Stimulated activated naive CD8-positive, alpha-beta T cell treated with anti-CD3 and anti-CD28 coated beads, Interleukin-15, amount 100 ng/mL, for 72 hours (primary cell): Measurements from ENCODE around the gene MTA1.

Experiments
- ATAC-seq: fragments of 150-1000 bp; cut with Tn5 transposase; 2 replicates; pipeline ENCODE4 v1.10.0; 2021; ENCODE audit warnings: mild to moderate bottlenecking, moderate library complexity
- DNase-seq, 2 donors: peaks; one replicate each; pipeline ENCODE4 v3.0.0; 2021 to 2022
- H3K27ac Mint-ChIP-seq, 2 donors: one replicate each; pipeline ENCODE4 v1.8.0; 2022; ENCODE audit warnings: mild to moderate bottlenecking in 2 of 2, mixed read lengths in 2 of 2, moderate library complexity in 2 of 2
- H3K27me3 Mint-ChIP-seq: one replicate; pipeline ENCODE4 v1.8.0; 2022; ENCODE audit warnings: mixed read lengths
- H3K4me1 Mint-ChIP-seq: one replicate; pipeline ENCODE4 v1.8.0; 2022; ENCODE audit warnings: mild to moderate bottlenecking, mixed read lengths
- H3K4me3 Mint-ChIP-seq, 2 donors: one replicate each; pipeline ENCODE4 v1.8.0; 2022; ENCODE audit warnings: mild to moderate bottlenecking in 2 of 2, mixed read lengths in 2 of 2, moderate library complexity in 1 of 2
- H3K9me3 Mint-ChIP-seq, 2 donors: one replicate each; pipeline ENCODE4 v1.8.0; 2022; ENCODE audit warnings: mixed read lengths in 2 of 2

Gene MTA1

GRCh38 chr14:105423488-105424195 lies 4.0 kb downstream of the MTA1 start:
- H3K27ac Mint-ChIP-seq: peak overlapping the region in 1 of 2 donors; percentile 52
- no peaks in the 10 kb centered on the region for H3K9me3 Mint-ChIP-seq
- H3K27me3 Mint-ChIP-seq: no peaks in the 10 kb centered on the region
- H3K4me3 Mint-ChIP-seq: no peak overlapping the region
- H3K4me1 Mint-ChIP-seq: peaks cover 51% of the 10 kb centered on the region
- no peak for DNase-seq
- no peak for ATAC-seq

GRCh38 chr14:105424861-105425260 lies 5.2 kb downstream of the MTA1 start:
- ATAC-seq (no peak), DNase-seq (no peak)
- Mint-ChIP-seq H3K4me1 (peaks cover 46% of the 10 kb centered on the region), H3K27me3 (no peaks in the 10 kb centered on the region), H3K27ac (no peak overlapping the region), H3K9me3 (no peaks in the 10 kb centered on the region), H3K4me3 (no peak overlapping the region)

GRCh38 chr14:105425823-105426247 lies 6.2 kb downstream of the MTA1 start:
- DNase-seq: no peak
- no peak overlapping the region for H3K4me3 Mint-ChIP-seq
- no peak for ATAC-seq
- no peak overlapping the region for H3K27ac Mint-ChIP-seq
- H3K9me3 Mint-ChIP-seq: no peaks in the 10 kb centered on the region
- H3K27me3 Mint-ChIP-seq: no peaks in the 10 kb centered on the region
- H3K4me1 Mint-ChIP-seq: peaks cover 42% of the 10 kb centered on the region

- Mint-ChIP-seq H3K9me3 (no peaks in the 10 kb centered on the region), H3K27ac (no peak overlapping the region)
These were observed 6.9 kb downstream of the MTA1 start for GRCh38 chr14:105426416-105427130.

GRCh38 chr14:105427412-105427811 lies 7.8 kb downstream of the MTA1 start:
- Mint-ChIP-seq H3K9me3 (no peaks in the 10 kb centered on the region), H3K4me3 (no peak overlapping the region), H3K27ac (no peak overlapping the region), H3K27me3 (no peaks in the 10 kb centered on the region), H3K4me1 (peaks cover 26% of the 10 kb centered on the region)
- DNase-seq (no peak), ATAC-seq (no peak)

More at GRCh38 chr14:105426416-105427130, 6.9 kb downstream of the MTA1 start:
- Mint-ChIP-seq H3K4me3 (peak overlapping the region in 1 of 2 donors; percentile 5), H3K27me3 (no peaks in the 10 kb centered on the region), H3K4me1 (peaks cover 35% of the 10 kb centered on the region)
- ATAC-seq (no peak), DNase-seq (no peak)

GRCh38 chr14:105427936-105428485 lies 8.4 kb downstream of the MTA1 start:
- Mint-ChIP-seq H3K9me3 (no peaks in the 10 kb centered on the region), H3K27me3 (no peaks in the 10 kb centered on the region), H3K27ac (peak overlapping the region in 1 of 2 donors; percentile 23), H3K4me1 (peaks cover 23% of the 10 kb centered on the region), H3K4me3 (no peak overlapping the region)
- DNase-seq (no peak), ATAC-seq (no peak)

GRCh38 chr14:105430042-105430441 lies 10.4 kb downstream of the MTA1 start:
- Mint-ChIP-seq H3K27ac (no peak overlapping the region), H3K4me1 (peaks cover 22% of the 10 kb centered on the region), H3K9me3 (no peaks in the 10 kb centered on the region), H3K4me3 (no peak overlapping the region), H3K27me3 (no peaks in the 10 kb centered on the region)
- DNase-seq (no peak), ATAC-seq (no peak)

GRCh38 chr14:105430565-105430964 lies 10.9 kb downstream of the MTA1 start:
- H3K27ac Mint-ChIP-seq: no peak overlapping the region
- DNase-seq: no peak
- no peaks in the 10 kb centered on the region for H3K27me3 Mint-ChIP-seq
- H3K4me3 Mint-ChIP-seq: no peak overlapping the region
- H3K4me1 Mint-ChIP-seq: peaks cover 25% of the 10 kb centered on the region
- H3K9me3 Mint-ChIP-seq: no peaks in the 10 kb centered on the region
- no peak for ATAC-seq

GRCh38 chr14:105431256-105431655 lies 11.6 kb downstream of the MTA1 start:
- Mint-ChIP-seq H3K4me3 (no peak overlapping the region), H3K9me3 (no peaks in the 10 kb centered on the region), H3K27ac (peak overlapping the region in 1 of 2 donors; percentile 71), H3K27me3 (no peaks in the 10 kb centered on the region), H3K4me1 (peaks cover 32% of the 10 kb centered on the region)
- ATAC-seq (no peak), DNase-seq (no peak)

GRCh38 chr14:105432657-105433056 lies 13.0 kb downstream of the MTA1 start:
- no peak overlapping the region for H3K4me3 Mint-ChIP-seq

GRCh38 chr14:105433161-105433605 lies 13.6 kb downstream of the MTA1 start:
- H3K4me3 Mint-ChIP-seq: no peak overlapping the region
- ATAC-seq (no peak), DNase-seq (no peak)
- peaks cover 22% of the 10 kb centered on the region for H3K4me1 Mint-ChIP-seq
- H3K27ac Mint-ChIP-seq: no peak overlapping the region
- H3K9me3 Mint-ChIP-seq: no peaks in the 10 kb centered on the region
- no peaks in the 10 kb centered on the region for H3K27me3 Mint-ChIP-seq

More at GRCh38 chr14:105432657-105433056, 13.0 kb downstream of the MTA1 start:
- Mint-ChIP-seq H3K4me1 (peaks cover 25% of the 10 kb centered on the region), H3K9me3 (no peaks in the 10 kb centered on the region), H3K27me3 (no peaks in the 10 kb centered on the region), H3K27ac (no peak overlapping the region)
- no peak for ATAC-seq
- no peak for DNase-seq

GRCh38 chr14:105436402-105436801 lies 16.8 kb downstream of the MTA1 start:
- Mint-ChIP-seq H3K9me3 (no peaks in the 10 kb centered on the region), H3K27me3 (no peaks in the 10 kb centered on the region), H3K4me1 (peaks cover 20% of the 10 kb centered on the region), H3K4me3 (no peak overlapping the region), H3K27ac (peak overlapping the region in 1 of 2 donors; percentile 4)
- ATAC-seq: no peak
- DNase-seq: no peak

- no peak for ATAC-seq
- H3K27ac Mint-ChIP-seq: no peak overlapping the region
These were observed 17.5 kb downstream of the MTA1 start for GRCh38 chr14:105436891-105437722.

GRCh38 chr14:105437723-105438500 lies 18.3 kb downstream of the MTA1 start:
- Mint-ChIP-seq H3K27ac (peak overlapping the region in 1 of 2 donors; percentile 80), H3K4me1 (peaks cover 18% of the 10 kb centered on the region), H3K27me3 (no peaks in the 10 kb centered on the region), H3K9me3 (no peaks in the 10 kb centered on the region), H3K4me3 (no peak overlapping the region)
- no peak for DNase-seq
- ATAC-seq: no peak

More at GRCh38 chr14:105436891-105437722, 17.5 kb downstream of the MTA1 start:
- no peak for DNase-seq
- no peaks in the 10 kb centered on the region for H3K9me3 Mint-ChIP-seq
- H3K4me1 Mint-ChIP-seq: peaks cover 20% of the 10 kb centered on the region
- H3K27me3 Mint-ChIP-seq: no peaks in the 10 kb centered on the region
- no peak overlapping the region for H3K4me3 Mint-ChIP-seq

- no peak overlapping the region for H3K4me3 Mint-ChIP-seq
- peaks cover 13% of the 10 kb centered on the region for H3K4me1 Mint-ChIP-seq
- DNase-seq (no peak), ATAC-seq (no peak)
- no peaks in the 10 kb centered on the region for H3K27me3 Mint-ChIP-seq
- H3K9me3 Mint-ChIP-seq: no peaks in the 10 kb centered on the region
- no peak overlapping the region for H3K27ac Mint-ChIP-seq
These were observed 19.6 kb downstream of the MTA1 start for GRCh38 chr14:105439179-105439578.
